Lung (tissue), 12 donors: ENCODE data around the gene CCDC9B. TPM values are rescaled to one million over a fixed set of nuclear protein-coding genes. Genes with fewer than 3 reads are reported as not detected.

Source experiments
- ATAC-seq: fragments of 200-7000 bp; cut with Tn5 transposase; one replicate; pipeline ENCODE4 v1.9.1; 2020; ENCODE audit warnings: moderate number of reproducible peaks; ENCODE audit not compliant: insufficient read depth, low FRiP score
- DNase-seq, 3 donors: peaks; one replicate each; pipeline ENCODE4 v3.0.0-alpha.2; 2013 to 2017
- H3K27ac ChIP-seq, 2 donors: one replicate each; pipeline ENCODE4 v1.5.1; 2013; ENCODE audit warnings: mild to moderate bottlenecking in 2 of 2, moderate library complexity in 2 of 2, control low read depth in 1 of 2, inconsistent platforms in 1 of 2, low read depth in 1 of 2, low read length in 1 of 2
- H3K27me3 ChIP-seq, 3 donors: one replicate each; pipeline ENCODE4 v1.5.1; 2013; ENCODE audit warnings: low read length in 2 of 3; ENCODE audit not compliant: control insufficient read depth in 3 of 3, insufficient read depth in 3 of 3
- H3K36me3 ChIP-seq, 4 donors: one replicate each; pipeline ENCODE4 v1.5.1; 2013; ENCODE audit warnings: low read length in 4 of 4, mild to moderate bottlenecking in 1 of 4, moderate library complexity in 1 of 4; ENCODE audit not compliant: control insufficient read depth in 4 of 4, insufficient read depth in 4 of 4
- H3K4me1 ChIP-seq, 5 donors: one replicate each; pipeline ENCODE4 v1.5.1; 2013; ENCODE audit warnings: low read length in 5 of 5, mild to moderate bottlenecking in 2 of 5, moderate library complexity in 1 of 5; ENCODE audit not compliant: control insufficient read depth in 5 of 5, insufficient read depth in 5 of 5
- H3K4me3 ChIP-seq: one replicate; pipeline ENCODE4 v1.5.1; 2013; ENCODE audit warnings: mild to moderate bottlenecking, control low read depth, moderate library complexity
- H3K9ac ChIP-seq, 2 donors: one replicate each; pipeline ENCODE4 v1.5.1; 2013; ENCODE audit warnings: low read length in 2 of 2, control low read depth in 1 of 2; ENCODE audit not compliant: insufficient read depth in 1 of 2
- H3K9me3 ChIP-seq, 4 donors: one replicate each; pipeline ENCODE4 v1.5.1; 2013; ENCODE audit warnings: low read length in 3 of 4, mild to moderate bottlenecking in 1 of 4, moderate library complexity in 1 of 4; ENCODE audit not compliant: control insufficient read depth in 4 of 4, insufficient read depth in 3 of 4
- CTCF ChIP-seq: IDR thresholded peaks from 2 replicates; pipeline ENCODE4 v1.5.1; 2012; ENCODE audit warnings: mild to moderate bottlenecking; ENCODE audit errors: control extremely low read depth, extremely low read depth
- WGBS, 2 donors: extraction: QIAGEN DNeasy Blood & Tissue Kit; methylation state at CpG; one replicate each; pipeline ENCODE4 v1.1.7; 2013; 5-methylcytosine and 5-hydroxymethylcytosine counted together
- polyA plus RNA-seq, 2 donors: library from polyadenylated mRNA; stranded (reverse); fragments of 200-250 nt; gene quantifications; one replicate each; pipeline ENCODE4 v1.2.1, GENCODE V29; 2013
- total RNA-seq, 2 donors: library from RNA; depleted of rRNA in 1 of 2; stranded (reverse); fragments of >200 nt in 1 of 2; gene quantifications; one replicate each; pipeline ENCODE4 v1.2.1, GENCODE V29; 2014 to 2021
- donor health status: control.
- donor health status: control.
- donor health status: Bipolar disorder and iron deficiency.
- donor health status: healthy.
- donor health status: DM: yes; HTN: yes; CAD: no.

CCDC9B gene
- total and polyA plus RNA-seq, 4 donors, result 4.4 to 42.1 (median 14.9) TPM

- WGBS, 2 donors, result 85 to 90% methylated on average over 8 of the region's 8 CpGs
- Histone ChIP-seq H3K36me3 (no peaks in the 10 kb centered on the region), H3K9ac (no peak overlapping the region), H3K4me1 (peaks cover 0 to 14% (median 0%) of the 10 kb centered on the region in 5 donors), H3K27me3 (peaks cover 0 to 13% (median 0%) of the 10 kb centered on the region in 3 donors), H3K4me3 (no peak overlapping the region), H3K9me3 (no peaks in the 10 kb centered on the region), H3K27ac (no peak overlapping the region)
- DNase-seq (no peak), ATAC-seq (no peak)
- no peak for TF ChIP-seq CTCF
Observed at GRCh38 chr15:40363611-40364010, 22.9 kb upstream of the CCDC9B start.

GRCh38 chr15:40361640-40362039, 20.9 kb upstream of the CCDC9B start:
- DNase-seq, result no peak

GRCh38 chr15:40360015-40360414, 19.3 kb upstream of the CCDC9B start:
- Histone ChIP-seq H3K4me1 (peaks cover 0 to 11% (median 0%) of the 10 kb centered on the region in 5 donors), H3K4me3 (no peak overlapping the region), H3K9me3 (no peaks in the 10 kb centered on the region), H3K27ac (no peak overlapping the region), H3K27me3 (peaks cover 0 to 13% (median 0%) of the 10 kb centered on the region in 3 donors), H3K36me3 (no peaks in the 10 kb centered on the region), H3K9ac (no peak overlapping the region)
- no peak for TF ChIP-seq CTCF
- WGBS, 2 donors, result 92 to 95% methylated on average over 4 of the region's 4 CpGs
- ATAC-seq (no peak), DNase-seq (no peak)

More at GRCh38 chr15:40361640-40362039, 20.9 kb upstream of the CCDC9B start:
- H3K27ac ChIP-seq, result no peak overlapping the region
- no peak for TF ChIP-seq CTCF
- WGBS, 2 donors, result 75 to 81% methylated on average over 2 of the region's 2 CpGs
- peaks cover 0 to 13% (median 0%) of the 10 kb centered on the region in 3 donors for H3K27me3 ChIP-seq
- peaks cover 0 to 11% (median 0%) of the 10 kb centered on the region in 5 donors for H3K4me1 ChIP-seq
- no peak overlapping the region for H3K4me3 ChIP-seq
- H3K9me3 ChIP-seq, result no peaks in the 10 kb centered on the region
- H3K9ac ChIP-seq, result no peak overlapping the region
- ATAC-seq, result no peak
- no peaks in the 10 kb centered on the region for H3K36me3 ChIP-seq
